Activated T-helper 1 cell treated with anti-CD3 and anti-CD28 coated beads, Interleukin-12 subunit alpha, Interleukin-12 subunit beta, Interleukin-2, Interleukin-4 antibody, amounts not matched to agents 30 ng/mL and 10 ng/mL and 1 ng/mL, durations not matched to agents 14 hours and 24 hours and 36 hours (primary cell): ENCODE data around the gene DYNC1I1. TPM values are rescaled to one million over a fixed set of nuclear protein-coding genes. Genes with fewer than 3 reads are reported as not detected.

ENCODE experiments used
- DNase-seq: peaks from one replicate; pipeline ENCODE4 v3.0.0; 2021; ENCODE audit warnings: low spot score
- H3K27ac Mint-ChIP-seq: one replicate; pipeline ENCODE4 v1.8.0; 2021; ENCODE audit warnings: mild to moderate bottlenecking, mixed read lengths
- H3K27me3 Mint-ChIP-seq: one replicate; pipeline ENCODE4 v1.8.0; 2022; ENCODE audit warnings: mild to moderate bottlenecking, moderate library complexity, mixed read lengths; ENCODE audit not compliant: insufficient read depth
- H3K36me3 Mint-ChIP-seq: one replicate; pipeline ENCODE4 v1.8.0; 2021; ENCODE audit warnings: low read depth, mixed read lengths
- H3K4me1 Mint-ChIP-seq: one replicate; pipeline ENCODE4 v1.8.0; 2021; ENCODE audit warnings: low read depth, mixed read lengths
- H3K4me3 Mint-ChIP-seq: one replicate; pipeline ENCODE4 v1.8.0; 2021; ENCODE audit warnings: mild to moderate bottlenecking, moderate library complexity, mixed read lengths
- H3K9me3 Mint-ChIP-seq: one replicate; pipeline ENCODE4 v1.8.0; 2021; ENCODE audit warnings: mixed read lengths
- intact Hi-C: fragments of 100-400 bp; cut with micrococcal nuclease; formaldehyde crosslinking; loops from one replicate; pipeline ENCODE4 v1.15.1; 2024
- total RNA-seq: library from RNA; stranded (reverse); gene quantifications from 2 replicates; pipeline ENCODE4 v1.2.3, GENCODE V29; 2022

The DYNC1I1 gene
- total RNA-seq, 1 donor from 2014 or later = not detected

DNA sequence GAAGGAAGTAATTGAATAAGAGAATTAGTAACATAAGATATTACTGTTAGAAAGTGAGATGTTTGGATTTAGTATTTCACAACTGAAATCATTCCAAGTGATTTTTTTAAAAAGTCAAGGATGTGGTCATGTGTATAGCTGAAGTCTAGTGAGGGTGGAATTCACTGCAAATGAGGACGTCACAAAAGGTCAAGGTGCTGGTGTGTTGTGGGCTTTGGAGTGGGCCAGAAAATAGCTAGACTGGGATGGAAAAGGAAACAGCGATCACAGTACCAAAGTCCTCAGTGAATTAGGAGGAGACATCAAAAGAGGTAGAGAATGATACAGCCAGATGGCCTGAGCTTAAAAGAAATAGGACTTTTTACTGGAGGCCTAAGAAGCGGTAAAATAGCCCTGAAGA is 272.8 kb downstream of the DYNC1I1 start:
- no peak overlapping the region for H3K4me3 Mint-ChIP-seq
- H3K27me3 Mint-ChIP-seq = peaks cover 4% of the 10 kb centered on the region
- H3K27ac Mint-ChIP-seq = no peak overlapping the region
- H3K4me1 Mint-ChIP-seq = no peaks in the 10 kb centered on the region
- intact Hi-C loops = no loop called here
- no peaks in the 10 kb centered on the region for H3K9me3 Mint-ChIP-seq
- no peaks in the 10 kb centered on the region for H3K36me3 Mint-ChIP-seq
- no peak for DNase-seq

DNA sequence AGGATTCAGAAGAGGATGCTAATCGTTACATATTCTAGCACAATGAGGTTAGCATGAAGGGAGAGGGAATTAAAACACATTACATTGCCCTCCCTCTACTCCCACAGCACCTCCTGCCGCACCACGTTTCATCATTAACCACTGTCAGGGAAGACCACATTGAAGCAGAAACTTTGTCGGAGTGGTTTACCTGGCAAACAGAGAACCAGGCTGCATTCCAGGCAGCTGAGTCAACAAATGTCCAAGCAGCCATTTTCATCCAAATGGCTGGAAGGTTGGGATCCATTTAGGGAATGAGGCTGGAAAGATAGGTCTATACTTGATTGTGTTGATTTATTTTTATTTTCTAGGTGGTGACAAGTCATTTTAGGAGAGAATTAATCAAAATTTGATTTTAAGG is 273.6 kb downstream of the DYNC1I1 start:
- intact Hi-C loops = no loop called here
- H3K27ac Mint-ChIP-seq = no peak overlapping the region
- peaks cover 4% of the 10 kb centered on the region for H3K27me3 Mint-ChIP-seq
- no peak overlapping the region for H3K4me3 Mint-ChIP-seq
- no peaks in the 10 kb centered on the region for H3K9me3 Mint-ChIP-seq
- H3K36me3 Mint-ChIP-seq = no peaks in the 10 kb centered on the region
- no peaks in the 10 kb centered on the region for H3K4me1 Mint-ChIP-seq
- DNase-seq = no peak

DNA sequence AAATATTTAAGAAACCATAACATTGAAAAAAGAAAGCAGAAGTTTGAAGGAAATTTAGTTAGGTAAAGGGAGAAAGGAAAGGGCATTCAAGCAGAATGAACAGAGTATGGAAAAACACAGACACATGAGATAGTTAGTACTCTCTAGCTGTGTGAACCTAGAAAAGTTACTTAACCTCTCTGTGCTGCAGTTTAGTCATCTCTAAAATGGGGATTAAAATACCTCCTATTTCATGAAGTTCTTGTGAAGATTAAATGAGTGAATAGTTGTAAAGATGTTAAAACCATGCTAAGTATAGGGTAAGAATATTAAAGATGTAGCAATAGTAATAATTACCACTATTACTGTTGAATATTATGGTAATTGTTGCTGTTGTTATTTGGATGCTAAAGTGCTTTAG is 279.9 kb downstream of the DYNC1I1 start:
- Mint-ChIP-seq H3K9me3 (no peaks in the 10 kb centered on the region), H3K27ac (no peak overlapping the region), H3K27me3 (peaks cover 9% of the 10 kb centered on the region), H3K36me3 (no peaks in the 10 kb centered on the region), H3K4me1 (no peaks in the 10 kb centered on the region), H3K4me3 (no peak overlapping the region)
- no peak for DNase-seq
- intact Hi-C loops = no loop called here

DNA sequence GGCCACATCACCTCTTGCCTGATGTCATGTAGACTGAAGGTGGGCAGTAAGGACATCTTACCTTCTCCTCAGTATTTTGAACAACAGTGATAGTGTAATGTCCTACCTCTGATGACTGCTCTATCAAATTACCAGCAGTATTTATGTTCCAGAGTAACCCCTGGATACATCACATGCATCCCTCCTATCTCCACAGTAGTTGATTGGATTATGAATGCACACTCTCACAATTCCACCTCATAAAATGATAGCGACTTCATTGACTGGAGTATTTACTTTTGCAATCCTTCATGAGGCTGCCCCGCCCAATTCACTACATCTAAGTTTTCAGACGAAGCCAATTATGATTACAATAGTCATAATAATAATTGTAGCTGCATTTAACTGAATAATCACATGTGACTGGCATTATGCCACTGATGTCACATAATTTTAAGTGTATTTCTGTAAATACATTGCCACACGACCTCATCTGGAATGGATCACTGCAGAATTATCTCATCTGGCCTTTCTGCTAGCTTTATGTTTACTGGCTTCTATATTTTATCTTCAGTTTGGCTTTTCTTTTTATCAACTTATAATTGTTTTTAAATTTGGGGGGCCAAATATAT is 280.6 kb downstream of the DYNC1I1 start:
- Mint-ChIP-seq H3K27me3 (peaks cover 9% of the 10 kb centered on the region), H3K27ac (no peak overlapping the region), H3K4me3 (no peak overlapping the region), H3K4me1 (no peaks in the 10 kb centered on the region), H3K36me3 (no peaks in the 10 kb centered on the region), H3K9me3 (no peaks in the 10 kb centered on the region)
- DNase-seq = no peak
- intact Hi-C loops = no loop called here

DNA sequence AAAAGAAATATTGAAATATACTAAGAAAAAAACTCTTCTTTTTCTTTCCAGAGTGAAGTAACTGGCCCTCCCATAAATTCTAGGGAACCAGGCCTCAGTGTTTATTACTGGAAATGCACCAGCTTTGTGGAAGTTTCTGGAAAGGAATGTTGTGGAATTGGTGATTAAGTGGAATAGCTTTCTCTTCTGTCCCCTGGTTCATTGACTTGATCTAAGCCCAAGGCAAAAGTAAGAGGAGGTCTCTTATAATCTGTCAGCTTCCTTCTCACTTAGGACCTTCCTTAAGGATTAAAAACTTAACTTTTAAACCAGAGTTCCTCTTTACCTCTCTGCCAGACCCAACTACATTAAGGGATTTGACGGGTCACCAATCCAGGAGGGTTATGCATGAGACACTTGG is 283.4 kb downstream of the DYNC1I1 start:
- intact Hi-C loops = no loop called here
- H3K4me3 Mint-ChIP-seq = no peak overlapping the region
- DNase-seq = no peak
- H3K4me1 Mint-ChIP-seq = no peaks in the 10 kb centered on the region
- no peaks in the 10 kb centered on the region for H3K36me3 Mint-ChIP-seq
- peaks cover 9% of the 10 kb centered on the region for H3K27me3 Mint-ChIP-seq
- H3K27ac Mint-ChIP-seq = no peak overlapping the region
- H3K9me3 Mint-ChIP-seq = no peaks in the 10 kb centered on the region

DNA sequence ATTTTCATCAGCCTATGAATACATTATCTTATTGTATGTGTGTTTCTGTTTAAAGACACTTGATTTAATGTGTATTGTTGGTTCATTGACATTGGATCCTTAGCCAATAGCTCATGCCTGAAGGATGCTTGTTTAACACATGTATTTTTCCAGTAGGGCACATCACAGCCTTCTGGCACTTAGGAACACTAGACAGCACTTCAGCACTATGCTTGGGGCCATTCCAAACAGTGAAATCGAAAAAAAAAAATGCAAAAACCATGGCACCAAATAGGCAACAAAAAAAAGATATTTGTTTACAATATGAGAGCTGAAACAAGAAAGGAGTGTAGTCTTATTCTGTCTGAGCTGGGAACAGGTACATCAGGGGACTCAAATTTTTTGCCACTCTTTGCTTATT is 286.7 kb downstream of the DYNC1I1 start:
- Mint-ChIP-seq H3K4me1 (no peaks in the 10 kb centered on the region), H3K27me3 (peaks cover 12% of the 10 kb centered on the region), H3K4me3 (no peak overlapping the region), H3K27ac (no peak overlapping the region), H3K36me3 (no peaks in the 10 kb centered on the region), H3K9me3 (no peaks in the 10 kb centered on the region)
- no peak for DNase-seq
- intact Hi-C loops = no loop called here

DNA sequence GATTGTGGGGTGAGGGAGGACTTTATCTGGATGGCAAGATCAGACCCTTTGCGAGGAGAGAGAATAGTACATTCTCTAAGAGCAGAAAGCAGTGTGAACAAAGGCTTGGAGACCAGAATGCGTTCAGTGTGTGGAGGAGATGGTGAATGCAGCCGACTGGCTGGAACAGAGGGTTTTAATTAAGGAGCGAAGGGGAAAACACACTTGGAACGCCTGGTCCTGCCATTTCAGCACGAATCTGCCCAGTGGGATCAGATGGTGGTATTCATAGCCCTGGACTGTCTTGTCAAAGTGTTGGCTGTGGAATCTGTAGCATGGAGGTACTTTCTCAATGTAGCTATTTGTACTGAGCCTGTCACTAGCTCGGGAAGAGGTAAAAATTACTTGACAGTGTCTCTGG is 288.7 kb downstream of the DYNC1I1 start:
- DNase-seq = no peak
- H3K4me1 Mint-ChIP-seq = no peaks in the 10 kb centered on the region
- H3K4me3 Mint-ChIP-seq = no peak overlapping the region
- no peaks in the 10 kb centered on the region for H3K9me3 Mint-ChIP-seq
- H3K27ac Mint-ChIP-seq = no peak overlapping the region
- H3K27me3 Mint-ChIP-seq = peaks cover 8% of the 10 kb centered on the region
- intact Hi-C loops = no loop called here
- H3K36me3 Mint-ChIP-seq = no peaks in the 10 kb centered on the region

DNA sequence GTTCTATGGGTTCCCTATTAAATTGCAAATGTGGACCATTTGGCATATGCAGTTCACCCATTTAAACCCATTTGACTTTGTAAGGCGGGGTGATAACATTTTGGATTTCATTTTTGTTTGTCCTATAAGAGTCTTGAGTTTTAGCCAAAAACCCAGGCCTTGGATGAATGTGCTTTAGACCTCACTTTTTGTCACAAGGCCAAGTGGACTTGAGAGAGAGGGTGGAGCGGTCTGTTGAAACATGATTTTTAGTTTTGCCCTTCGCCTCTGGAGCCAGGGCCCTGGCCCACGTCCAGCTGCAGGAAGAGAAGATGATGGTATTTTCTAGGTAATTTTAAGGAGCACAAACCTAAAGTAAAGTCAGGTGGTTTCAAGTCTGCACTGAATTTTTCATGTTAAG is 289.5 kb downstream of the DYNC1I1 start:
- no peaks in the 10 kb centered on the region for H3K9me3 Mint-ChIP-seq
- no peaks in the 10 kb centered on the region for H3K4me1 Mint-ChIP-seq
- no peak overlapping the region for H3K27ac Mint-ChIP-seq
- H3K27me3 Mint-ChIP-seq = peaks cover 4% of the 10 kb centered on the region
- intact Hi-C loops = no loop called here
- H3K36me3 Mint-ChIP-seq = no peaks in the 10 kb centered on the region
- DNase-seq = no peak
- H3K4me3 Mint-ChIP-seq = no peak overlapping the region

DNA sequence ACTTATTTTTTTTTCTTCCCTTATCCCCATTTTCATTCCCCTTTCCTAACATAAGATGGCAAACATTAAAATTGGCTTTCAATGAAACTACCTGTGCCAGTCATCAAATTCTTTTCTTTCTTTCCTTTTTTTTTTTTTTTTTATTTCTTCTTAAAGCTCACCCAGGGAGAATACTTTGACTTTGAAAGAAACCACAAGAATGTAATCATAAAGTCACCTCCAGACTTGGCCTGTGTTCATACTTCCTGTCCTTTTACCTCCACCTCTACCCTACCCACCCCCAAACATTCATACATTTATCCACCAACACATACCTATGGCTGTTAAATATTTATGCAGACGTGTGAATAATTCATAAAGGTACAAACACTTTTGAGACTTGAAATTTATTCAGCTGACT is 295.0 kb downstream of the DYNC1I1 start:
- Mint-ChIP-seq H3K9me3 (no peaks in the 10 kb centered on the region), H3K4me3 (no peak overlapping the region), H3K27me3 (peaks cover 5% of the 10 kb centered on the region), H3K36me3 (no peaks in the 10 kb centered on the region), H3K27ac (no peak overlapping the region), H3K4me1 (no peaks in the 10 kb centered on the region)
- DNase-seq = no peak
- intact Hi-C loops = no loop called here

DNA sequence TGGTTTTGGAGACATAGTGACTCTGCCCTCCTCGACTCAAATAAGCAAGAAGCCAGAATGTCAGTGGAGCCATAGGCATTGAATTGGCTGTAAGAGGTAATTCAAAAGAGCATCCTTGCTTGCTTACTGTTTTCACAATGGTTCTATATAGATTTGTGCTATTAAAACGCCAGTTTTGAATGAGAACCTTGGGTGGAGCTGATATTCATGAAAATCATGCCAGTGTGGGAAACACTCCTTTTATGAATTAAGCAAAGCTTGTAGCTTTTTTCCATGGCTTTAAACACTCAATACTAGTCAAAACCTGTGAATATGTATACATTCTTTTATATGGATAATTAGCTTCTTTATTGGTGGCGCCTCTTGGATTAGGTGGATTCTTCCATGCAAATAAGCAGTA is 297.0 kb downstream of the DYNC1I1 start:
- Mint-ChIP-seq H3K36me3 (no peaks in the 10 kb centered on the region), H3K4me3 (no peak overlapping the region), H3K27me3 (peaks cover 8% of the 10 kb centered on the region)

DNA sequence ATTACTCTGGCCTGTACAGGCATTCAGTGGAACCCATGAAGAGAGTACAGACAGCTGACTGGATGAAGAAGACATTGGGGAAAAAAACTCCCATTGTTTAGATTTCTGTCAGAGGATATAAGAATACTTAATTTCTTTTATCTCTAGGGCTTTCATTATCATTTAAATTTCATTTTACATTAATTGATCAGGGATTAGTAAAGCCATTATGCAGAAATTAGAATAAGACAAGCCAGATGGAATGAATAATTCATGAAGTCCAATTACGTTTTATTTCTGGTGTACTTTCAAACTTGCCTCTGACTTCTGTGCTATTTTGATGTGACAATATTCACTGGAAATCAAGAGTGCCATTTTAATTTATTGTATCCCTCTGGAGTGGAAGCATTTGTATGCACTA is 302.5 kb downstream of the DYNC1I1 start:
- intact Hi-C loops = loop anchor here (1.0 to 10.0 kb wide), 5 partner anchors 158 to 952 kb away; no protein-coding TSS in a partner anchor
- H3K4me3 Mint-ChIP-seq = no peak overlapping the region
- H3K27me3 Mint-ChIP-seq = peaks cover 51% of the 10 kb centered on the region
- no peaks in the 10 kb centered on the region for H3K9me3 Mint-ChIP-seq
- peaks cover 9% of the 10 kb centered on the region for H3K4me1 Mint-ChIP-seq
- H3K36me3 Mint-ChIP-seq = no peaks in the 10 kb centered on the region
- DNase-seq = no peak
- H3K27ac Mint-ChIP-seq = no peak overlapping the region

More for the DNA sequence above, 297.0 kb downstream of the DYNC1I1 start:
- Mint-ChIP-seq H3K27ac (no peak overlapping the region), H3K9me3 (no peaks in the 10 kb centered on the region), H3K4me1 (no peaks in the 10 kb centered on the region)
- DNase-seq = no peak
- intact Hi-C loops = no loop called here

DNA sequence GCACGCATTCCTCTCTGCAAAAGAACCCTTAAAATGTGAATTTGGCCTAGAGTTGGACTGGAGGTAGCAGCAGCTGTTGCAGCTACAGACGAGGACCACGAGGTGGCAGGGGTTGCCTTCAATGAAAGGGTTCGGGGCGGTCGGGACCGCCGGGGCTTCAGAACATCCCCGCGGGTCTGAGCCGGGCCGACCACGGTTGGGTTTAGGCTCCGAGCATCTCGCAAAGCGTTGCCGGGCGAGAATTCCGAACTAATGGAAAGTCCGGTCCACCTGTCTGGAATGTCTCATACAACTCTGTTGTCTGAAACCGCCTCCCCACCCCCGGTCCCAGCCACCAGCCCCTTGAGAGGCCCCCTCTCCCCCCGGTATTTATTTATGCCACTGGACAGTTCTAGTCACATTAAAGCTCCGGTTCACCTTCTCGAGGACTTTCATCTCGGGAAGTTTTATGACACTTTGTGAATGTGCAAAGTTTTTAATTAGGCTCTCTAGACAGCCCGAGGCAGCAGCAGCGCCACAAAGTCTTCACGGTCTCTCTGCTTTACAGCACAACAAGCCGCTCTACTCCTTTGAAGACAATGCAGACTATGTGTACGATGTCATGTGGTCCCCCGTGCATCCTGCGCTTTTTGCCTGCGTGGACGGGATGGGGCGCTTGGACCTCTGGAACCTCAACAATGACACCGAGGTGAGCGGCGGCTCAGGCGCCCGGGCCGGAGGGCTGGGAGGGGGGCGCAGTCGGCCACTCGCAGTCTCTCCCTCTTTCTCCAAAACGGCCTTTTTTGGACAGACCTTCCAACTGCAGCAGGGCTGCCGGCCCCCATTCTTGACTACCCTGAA is 303.4 kb downstream of the DYNC1I1 start:
- peaks cover 53% of the 10 kb centered on the region for H3K27me3 Mint-ChIP-seq
- peak overlapping the region; percentile 80 for H3K4me3 Mint-ChIP-seq
- peaks cover 9% of the 10 kb centered on the region for H3K4me1 Mint-ChIP-seq
- intact Hi-C loops = loop anchor here (1.0 to 10.0 kb wide), 5 partner anchors 158 to 952 kb away; no protein-coding TSS in a partner anchor
- peak; percentile 14 for DNase-seq
- H3K9me3 Mint-ChIP-seq = no peaks in the 10 kb centered on the region
- no peak overlapping the region for H3K27ac Mint-ChIP-seq
- no peaks in the 10 kb centered on the region for H3K36me3 Mint-ChIP-seq

DNA sequence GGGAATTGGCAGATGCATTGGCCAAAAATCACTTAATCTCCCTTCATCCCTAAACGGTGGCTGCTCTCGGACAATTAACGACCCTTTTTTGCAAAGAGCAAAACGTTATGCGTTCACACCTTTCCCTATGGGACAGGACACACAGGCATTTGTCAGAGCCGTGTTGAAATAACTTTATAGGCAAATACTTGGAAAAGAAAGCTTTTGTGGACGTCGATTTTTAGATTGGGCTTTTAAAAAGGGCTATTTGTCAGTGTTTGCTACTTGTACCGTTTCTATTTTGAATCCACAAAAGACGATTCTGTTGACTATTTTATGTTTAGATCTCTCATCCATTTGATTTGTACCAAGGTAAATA is 304.0 kb downstream of the DYNC1I1 start:
- H3K9me3 Mint-ChIP-seq = no peaks in the 10 kb centered on the region
- H3K4me3 Mint-ChIP-seq = peak overlapping the region; percentile 80
- H3K36me3 Mint-ChIP-seq = no peaks in the 10 kb centered on the region
- peaks cover 51% of the 10 kb centered on the region for H3K27me3 Mint-ChIP-seq
- H3K27ac Mint-ChIP-seq = no peak overlapping the region
- H3K4me1 Mint-ChIP-seq = peaks cover 9% of the 10 kb centered on the region
- intact Hi-C loops = loop anchor here (5.0 to 10.0 kb wide), 3 partner anchors 159 to 278 kb away; no protein-coding TSS in a partner anchor
- DNase-seq = no peak
